ENCODE results near the gene LNP1. TPM values are rescaled to one million over a fixed set of nuclear protein-coding genes. Genes with fewer than 3 reads are reported as not detected.

Gene LNP1
- polyA plus RNA-seq, 1 donor (not counting 4 experiments of a cell fraction or from before 2014, with no cell fraction given), result 0.64 TPM

DNA sequence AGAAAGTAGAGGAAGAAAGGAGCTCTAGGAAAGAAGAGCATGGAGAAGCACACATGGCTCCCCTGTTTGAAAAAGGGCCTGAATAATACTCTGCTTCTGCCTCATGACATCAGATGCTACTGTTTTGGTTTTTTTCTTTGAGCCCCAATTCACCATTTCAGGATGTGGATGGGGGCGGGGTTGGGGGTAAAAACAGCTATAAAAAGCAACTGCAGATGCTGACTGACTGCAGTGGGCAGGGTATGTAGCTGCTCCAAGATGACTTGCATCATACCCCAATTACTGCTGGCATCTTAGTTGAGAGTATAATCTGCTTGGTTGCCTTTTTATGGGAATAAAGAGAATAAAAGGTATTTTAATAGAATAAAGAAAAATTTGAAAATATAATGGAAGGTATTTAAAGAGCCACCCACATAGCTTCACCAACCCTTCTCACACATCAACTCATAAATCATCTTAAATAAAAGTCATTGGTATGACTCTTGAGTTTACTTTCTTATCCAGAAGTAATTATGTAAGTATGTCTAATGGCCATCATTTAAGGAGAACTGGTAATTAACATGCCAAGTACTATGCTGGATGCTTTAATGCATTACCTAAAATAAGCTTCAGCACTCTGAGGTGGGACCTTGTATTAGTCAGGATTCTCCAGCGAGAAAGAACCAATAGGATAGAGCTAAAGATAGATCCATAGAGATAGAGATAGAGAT, 54.7 kb downstream of the LNP1 start:
- dilution Hi-C loops (cut with MboI; ENCODE audit: extremely low pct_ligation_motif_present, low sequenced_read_pairs), result no loop called here
- Histone ChIP-seq H3K4me3 (ENCODE audit: control insufficient read depth in 2 of 3, extremely low read depth in 1 of 3, insufficient read depth in 2 of 3, low read depth in 1 of 3, low read length in 3 of 3) (no peak overlapping the region), H2AFZ (ENCODE audit: control insufficient read depth, low read length) (no peak overlapping the region), H3K79me2 (ENCODE audit: control insufficient read depth, insufficient read depth, low read length) (no peaks in the 10 kb centered on the region), H4K20me1 (ENCODE audit: control insufficient read depth, extremely low read depth, insufficient read depth, low read length) (no peaks in the 10 kb centered on the region), H3K9me1 (ENCODE audit: control insufficient read depth, extremely low read depth, insufficient read depth, low read length) (no peaks in the 10 kb centered on the region), H3K27ac (ENCODE audit: control insufficient read depth, insufficient read depth, low read length) (no peak overlapping the region), H3K27me3 (ENCODE audit: control insufficient read depth, extremely low read depth, insufficient read depth, low read length) (no peaks in the 10 kb centered on the region), H3K9me3 (ENCODE audit: control insufficient read depth, low read depth, low read length) (no peaks in the 10 kb centered on the region), H3K4me1 (ENCODE audit: control insufficient read depth, extremely low read depth, insufficient read depth, low read length) (no peaks in the 10 kb centered on the region), H3K36me3 (ENCODE audit: control insufficient read depth in 2 of 2, extremely low read depth in 1 of 2, insufficient read depth in 2 of 2, low read length in 2 of 2) (no peaks in the 10 kb centered on the region), H3K4me2 (ENCODE audit: control insufficient read depth, extremely low read depth, insufficient read depth, low read depth, low read length) (no peak overlapping the region), H3K9ac (ENCODE audit: control insufficient read depth, extremely low read depth, insufficient read depth, low read length) (no peak overlapping the region)
- DNase-seq (ENCODE audit: low read depth, low spot score) (no peak), FAIRE-seq (no peak)
- TF ChIP-seq, protein P1, sequence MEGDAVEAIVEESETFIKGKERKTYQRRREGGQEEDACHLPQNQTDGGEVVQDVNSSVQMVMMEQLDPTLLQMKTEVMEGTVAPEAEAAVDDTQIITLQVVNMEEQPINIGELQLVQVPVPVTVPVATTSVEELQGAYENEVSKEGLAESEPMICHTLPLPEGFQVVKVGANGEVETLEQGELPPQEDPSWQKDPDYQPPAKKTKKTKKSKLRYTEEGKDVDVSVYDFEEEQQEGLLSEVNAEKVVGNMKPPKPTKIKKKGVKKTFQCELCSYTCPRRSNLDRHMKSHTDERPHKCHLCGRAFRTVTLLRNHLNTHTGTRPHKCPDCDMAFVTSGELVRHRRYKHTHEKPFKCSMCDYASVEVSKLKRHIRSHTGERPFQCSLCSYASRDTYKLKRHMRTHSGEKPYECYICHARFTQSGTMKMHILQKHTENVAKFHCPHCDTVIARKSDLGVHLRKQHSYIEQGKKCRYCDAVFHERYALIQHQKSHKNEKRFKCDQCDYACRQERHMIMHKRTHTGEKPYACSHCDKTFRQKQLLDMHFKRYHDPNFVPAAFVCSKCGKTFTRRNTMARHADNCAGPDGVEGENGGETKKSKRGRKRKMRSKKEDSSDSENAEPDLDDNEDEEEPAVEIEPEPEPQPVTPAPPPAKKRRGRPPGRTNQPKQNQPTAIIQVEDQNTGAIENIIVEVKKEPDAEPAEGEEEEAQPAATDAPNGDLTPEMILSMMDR (optimal IDR thresholded peaks at IDR 0.05 in 1 of 3, IDR thresholded peaks at IDR 0.05 in 1 of 3, conservative IDR thresholded peaks at IDR 0.05 in 1 of 3; ENCODE audit: extremely low read depth in 1 of 3, insufficient read depth in 2 of 3, low read length in 3 of 3), result no peak
- TF ChIP-seq EZH2 (IDR thresholded peaks at IDR 0.05; ENCODE audit: low read length), result no peak

DNA sequence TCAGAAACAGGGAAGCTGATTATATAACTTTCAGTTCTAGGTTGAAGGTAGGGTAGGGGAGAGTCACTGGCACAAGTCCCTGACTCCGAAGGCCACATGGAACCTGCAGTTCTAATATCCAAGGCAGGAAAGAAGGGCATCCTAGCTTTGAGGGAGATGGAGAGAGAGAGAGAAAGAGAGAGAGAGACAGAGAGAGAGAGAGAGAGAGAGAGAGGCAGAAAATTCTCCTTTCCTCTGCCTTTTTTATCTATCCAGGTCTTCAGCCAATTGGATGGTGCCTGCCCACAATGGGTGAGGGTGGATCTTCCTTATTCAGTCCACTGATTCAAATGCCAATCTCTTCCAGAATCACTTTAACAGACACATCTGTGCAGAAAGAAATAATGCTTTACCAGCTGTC, 55.4 kb downstream of the LNP1 start:
- no peaks in the 10 kb centered on the region for H4K20me1 ChIP-seq (ENCODE audit: control insufficient read depth, extremely low read depth, insufficient read depth, low read length)
- FAIRE-seq (no peak), DNase-seq (ENCODE audit: low read depth, low spot score) (no peak)
- no peak overlapping the region for H3K4me3 ChIP-seq (ENCODE audit: control insufficient read depth in 2 of 3, extremely low read depth in 1 of 3, insufficient read depth in 2 of 3, low read depth in 1 of 3, low read length in 3 of 3)
- no peaks in the 10 kb centered on the region for H3K4me1 ChIP-seq (ENCODE audit: control insufficient read depth, extremely low read depth, insufficient read depth, low read length)
- H3K9ac ChIP-seq (ENCODE audit: control insufficient read depth, extremely low read depth, insufficient read depth, low read length), result no peak overlapping the region
- no peaks in the 10 kb centered on the region for H3K9me1 ChIP-seq (ENCODE audit: control insufficient read depth, extremely low read depth, insufficient read depth, low read length)
- no peak for TF ChIP-seq EZH2 (IDR thresholded peaks at IDR 0.05; ENCODE audit: low read length)
- TF ChIP-seq, protein P1 (optimal IDR thresholded peaks at IDR 0.05 in 1 of 3, IDR thresholded peaks at IDR 0.05 in 1 of 3, conservative IDR thresholded peaks at IDR 0.05 in 1 of 3; ENCODE audit: extremely low read depth in 1 of 3, insufficient read depth in 2 of 3, low read length in 3 of 3), result no peak
- dilution Hi-C loops (cut with MboI; ENCODE audit: extremely low pct_ligation_motif_present, low sequenced_read_pairs), result no loop called here
- H3K36me3 ChIP-seq (ENCODE audit: control insufficient read depth in 2 of 2, extremely low read depth in 1 of 2, insufficient read depth in 2 of 2, low read length in 2 of 2), result no peaks in the 10 kb centered on the region
- no peak overlapping the region for H2AFZ ChIP-seq (ENCODE audit: control insufficient read depth, low read length)
- H3K27me3 ChIP-seq (ENCODE audit: control insufficient read depth, extremely low read depth, insufficient read depth, low read length), result no peaks in the 10 kb centered on the region
- no peak overlapping the region for H3K4me2 ChIP-seq (ENCODE audit: control insufficient read depth, extremely low read depth, insufficient read depth, low read depth, low read length)
- H3K79me2 ChIP-seq (ENCODE audit: control insufficient read depth, insufficient read depth, low read length), result no peaks in the 10 kb centered on the region
- H3K9me3 ChIP-seq (ENCODE audit: control insufficient read depth, low read depth, low read length), result no peaks in the 10 kb centered on the region
- no peak overlapping the region for H3K27ac ChIP-seq (ENCODE audit: control insufficient read depth, insufficient read depth, low read length)

All from keratinocyte (primary cell).